ENCODE data around the gene GPRIN1. TPM values are rescaled to one million over a fixed set of nuclear protein-coding genes. Genes with fewer than 3 reads are reported as not detected.

GPRIN1 gene
- total RNA-seq, 4 donors from 2014 or later: 0.24 to 0.75 (median 0.30) TPM

- Histone ChIP-seq H3K27ac (no peak overlapping the region), H3K36me3 (no peaks in the 10 kb centered on the region), H3K4me1 (peaks cover 11 to 13% of the 10 kb centered on the region in 2 donors), H3K27me3 (no peaks in the 10 kb centered on the region), H3K4me3 (replicated peaks in 1 of 3) (no peak overlapping the region), H3K9me3 (no peaks in the 10 kb centered on the region)
- DNase-seq: no peak
- WGBS, 2 donors: 64 to 69% methylated on average over 7 of the region's 11 CpGs
- intact Hi-C loops (cut with DNase I): loop anchor here (10.0 kb wide), 1 partner anchor 199 kb away; the partner anchor contains the start of gene FAF2
- TF ChIP-seq POLR2A (IDR thresholded peaks at IDR 0.05): no peak
- TF ChIP-seq CTCF (IDR thresholded peaks at IDR 0.05): no peak
Measured at GRCh38 chr5:176643491-176644219, 33.7 kb upstream of the GPRIN1 start.

DNA sequence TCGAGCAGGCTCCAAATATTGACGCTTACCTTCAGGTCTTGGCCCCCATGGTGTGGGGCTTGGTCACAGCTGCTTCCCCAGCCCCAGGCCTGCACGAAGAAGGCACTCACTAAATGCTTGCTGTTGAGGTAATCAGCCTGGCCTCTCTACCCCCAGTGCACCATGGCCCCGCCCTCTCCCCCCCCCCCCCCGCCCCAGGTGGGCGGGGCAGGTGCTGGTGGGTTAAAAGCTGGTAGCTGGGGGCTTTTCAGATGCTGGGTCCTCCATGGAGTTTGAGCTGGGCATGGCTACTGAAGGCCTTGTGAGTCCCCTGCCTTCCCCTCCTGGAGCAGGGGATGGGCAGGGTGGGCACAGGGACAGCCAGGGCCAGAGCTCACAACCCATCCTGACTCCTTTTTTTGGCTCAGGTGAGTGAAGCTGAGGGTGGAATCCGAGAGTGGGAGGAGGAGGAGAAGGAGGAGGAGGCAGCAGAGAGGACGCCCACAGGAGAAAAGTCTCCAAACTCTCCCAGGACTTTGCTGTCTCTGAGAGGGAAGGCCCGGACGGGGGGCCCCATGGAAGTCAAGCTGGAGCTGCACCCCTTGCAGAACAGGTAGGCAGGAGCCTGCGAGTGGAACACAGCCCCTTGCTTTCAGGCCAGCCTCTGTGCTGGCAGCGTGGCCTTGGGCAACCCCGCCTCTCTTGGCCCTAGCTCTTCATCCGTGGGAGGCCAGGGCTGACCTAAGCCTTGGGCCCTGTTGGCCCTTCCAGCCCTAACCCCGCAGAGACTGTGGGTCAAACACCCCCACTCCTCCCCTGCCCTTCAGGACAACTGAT lies 32.9 kb upstream of the GPRIN1 start:
- intact Hi-C loops (cut with DNase I): loop anchor here (10.0 kb wide), 1 partner anchor 198 kb away; the partner anchor contains the start of gene FAF2
- no peak overlapping the region for H3K27ac ChIP-seq
- DNase-seq: no peak
- peaks cover 3 to 5% of the 10 kb centered on the region in 2 donors for H3K4me1 ChIP-seq
- H3K36me3 ChIP-seq: no peaks in the 10 kb centered on the region
- no peaks in the 10 kb centered on the region for H3K9me3 ChIP-seq
- WGBS, 2 donors: 59 to 60% methylated on average over 7 to 10 of the region's 15 CpGs
- no peak overlapping the region for H3K4me3 ChIP-seq (replicated peaks in 1 of 3)
- TF ChIP-seq CTCF (IDR thresholded peaks at IDR 0.05) (no peak), POLR2A (IDR thresholded peaks at IDR 0.05) (no peak)
- no peaks in the 10 kb centered on the region for H3K27me3 ChIP-seq

DNA sequence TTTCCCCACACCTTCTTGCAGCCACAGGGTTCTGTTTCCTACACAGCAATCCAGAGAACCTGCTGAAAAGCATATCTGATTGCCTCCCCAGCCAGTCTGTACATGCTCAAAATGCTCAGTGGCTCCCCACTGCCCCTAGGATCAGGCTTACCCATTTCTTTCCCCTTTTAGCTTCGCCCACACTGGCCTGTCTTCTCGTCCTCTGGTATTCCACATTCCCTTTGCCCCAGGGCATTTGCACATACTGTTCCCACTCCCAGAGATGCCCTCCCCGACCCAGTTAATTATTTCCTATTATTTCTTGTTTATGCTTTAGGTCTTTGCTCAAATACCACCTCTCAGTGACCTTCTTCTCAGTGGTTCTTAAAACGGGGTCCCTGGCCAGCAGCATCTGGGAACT lies 30.7 kb upstream of the GPRIN1 start:
- Histone ChIP-seq H3K36me3 (no peaks in the 10 kb centered on the region), H3K27ac (no peak overlapping the region), H3K4me3 (replicated peaks in 1 of 3) (no peak overlapping the region), H3K9me3 (no peaks in the 10 kb centered on the region), H3K4me1 (no peaks in the 10 kb centered on the region), H3K27me3 (no peaks in the 10 kb centered on the region)
- intact Hi-C loops (cut with DNase I): loop anchor here (10.0 kb wide), 1 partner anchor 196 kb away; the partner anchor contains the start of gene FAF2
- WGBS, 2 donors: 80 to 84% methylated on average over 4 of the region's 4 CpGs
- TF ChIP-seq POLR2A (IDR thresholded peaks at IDR 0.05) (no peak), CTCF (IDR thresholded peaks at IDR 0.05) (no peak)
- DNase-seq: no peak

DNA sequence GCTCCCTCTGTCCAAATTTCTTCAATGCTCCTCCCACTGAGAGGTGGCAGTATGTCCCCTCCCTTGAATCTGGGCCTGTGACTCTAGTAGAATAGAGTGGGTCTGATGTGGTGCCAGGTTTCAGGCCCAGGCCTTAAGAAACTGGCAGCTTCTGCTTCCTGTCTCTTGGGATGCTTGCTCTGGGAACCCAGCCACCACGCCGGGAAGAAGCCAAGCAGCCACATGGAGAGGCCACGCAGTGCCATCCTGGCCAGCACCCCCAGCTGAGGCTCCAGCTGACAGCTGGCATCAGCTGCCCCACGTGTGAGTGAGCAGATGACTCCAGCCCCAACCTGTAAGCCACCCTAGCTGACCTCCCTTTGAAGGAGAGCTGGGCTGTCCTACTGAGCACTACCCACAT lies 30.0 kb upstream of the GPRIN1 start:
- Histone ChIP-seq H3K9me3 (no peaks in the 10 kb centered on the region), H3K4me3 (replicated peaks in 1 of 3) (no peak overlapping the region)
- intact Hi-C loops (cut with DNase I): loop anchor here (10.0 kb wide), 1 partner anchor 195 kb away; the partner anchor contains the start of gene FAF2

More for the DNA sequence above, 30.0 kb upstream of the GPRIN1 start:
- Histone ChIP-seq H3K27me3 (no peaks in the 10 kb centered on the region), H3K27ac (no peak overlapping the region), H3K4me1 (no peaks in the 10 kb centered on the region), H3K36me3 (no peaks in the 10 kb centered on the region)
- 52% methylated on average over 4 of the region's 4 CpGs; no CpG with 5 or more reads in 1 of the 2 donors for WGBS, 2 donors
- peak; percentile 20 to 50 for DNase-seq
- TF ChIP-seq CTCF (IDR thresholded peaks at IDR 0.05) (no peak), POLR2A (IDR thresholded peaks at IDR 0.05) (no peak)

Data from thyroid gland (tissue), 4 donors.